GM11168 (cell line): ENCODE results near the gene PON1.

Experiments used
- in situ Hi-C: fragments of 300-500 bp; cut with MboI; formaldehyde crosslinking; loops from one replicate; pipeline ENCODE4 v1.12.0; 2022; ENCODE audit warnings: low sequenced_read_pairs; ENCODE audit not compliant: unreplicated experiment

The PON1 gene

DNA sequence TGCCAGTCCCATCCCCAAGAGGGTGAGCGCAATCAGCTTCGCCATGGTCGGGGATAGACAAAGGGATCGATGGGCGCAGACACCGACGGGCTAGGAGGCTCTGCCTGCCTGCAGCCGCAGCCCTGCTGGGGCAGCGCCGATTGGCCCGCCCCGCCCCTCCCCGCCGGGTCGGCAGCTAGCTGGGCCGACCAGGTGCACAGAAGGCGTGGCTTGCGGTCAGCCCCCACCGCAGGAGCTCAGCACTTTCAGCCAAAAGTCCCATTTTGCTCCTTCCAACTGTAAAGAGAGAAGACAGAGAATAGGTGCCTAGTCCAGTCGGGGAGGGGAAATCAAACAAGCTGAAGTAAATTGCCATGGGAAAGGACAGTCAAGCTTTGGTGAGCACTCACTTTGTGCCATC is at the start of gene PON1:
PON1 (minus strand) TSS at position 102 of the 400 bp plus-strand sequence; CDS start at position 45, 57 bp downstream.
- in situ Hi-C loops, result no loop called here

- in situ Hi-C loops, result no loop called here
Measured at GRCh38 chr7:95373323-95373722, 49.0 kb upstream of the PON1 start.

DNA sequence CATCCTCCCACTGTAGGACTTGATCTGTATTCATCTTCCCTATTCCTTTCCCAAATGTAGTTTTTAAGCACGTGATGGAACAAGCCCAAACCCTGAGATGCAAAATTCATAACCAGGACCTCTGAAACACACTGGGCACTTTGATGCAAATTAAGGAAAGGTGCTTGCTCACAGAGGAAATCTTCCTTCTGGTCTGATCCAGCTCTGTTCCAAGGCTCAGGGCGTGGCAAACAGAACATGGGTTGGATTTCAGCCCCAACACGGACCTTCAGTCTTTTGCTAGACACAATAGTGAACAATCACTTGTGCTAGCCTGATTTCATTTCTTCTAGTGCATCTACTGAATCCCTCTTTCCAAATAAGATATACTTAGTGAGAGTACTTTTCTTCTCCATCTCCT is 43.9 kb upstream of the PON1 start:
- in situ Hi-C loops, result no loop called here

DNA sequence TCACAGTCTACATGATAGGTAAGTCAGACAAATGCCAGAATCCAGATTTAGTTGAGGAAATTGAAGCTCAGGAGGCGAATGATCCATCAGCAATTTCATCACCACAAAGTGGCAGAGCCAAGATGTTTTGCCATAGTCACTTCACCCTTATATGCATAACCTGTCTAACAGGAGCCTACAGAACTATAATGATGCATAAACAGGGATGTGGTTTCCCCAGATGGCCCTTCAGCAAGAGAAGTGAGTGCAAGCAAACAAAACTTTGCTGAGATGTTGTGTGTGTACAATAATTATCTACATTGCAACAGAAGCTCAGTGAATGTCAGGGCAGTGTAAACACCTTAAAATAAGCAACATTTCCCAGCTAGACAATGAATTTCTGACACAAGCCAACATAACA is 43.3 kb upstream of the PON1 start:
- in situ Hi-C loops, result no loop called here

DNA sequence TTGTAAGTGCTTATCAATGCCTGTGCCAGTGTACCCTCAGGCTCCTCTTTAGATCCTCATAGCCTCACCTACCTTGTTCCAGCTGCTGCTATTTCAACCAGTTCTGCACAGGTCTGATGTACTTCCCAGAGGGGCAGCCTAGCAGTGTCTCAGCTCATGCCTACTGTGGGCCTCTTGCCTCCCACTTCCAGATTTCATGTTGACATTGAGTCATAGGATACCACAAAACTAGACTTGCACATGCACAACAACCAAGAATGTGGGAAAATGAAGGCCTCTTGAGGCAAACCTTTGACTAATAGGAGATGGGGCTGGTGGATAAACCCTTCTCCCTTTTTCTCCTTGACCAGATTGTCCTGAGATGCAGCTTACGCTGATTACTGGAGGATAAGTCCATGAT is 40.8 kb upstream of the PON1 start:
- in situ Hi-C loops, result no loop called here

- in situ Hi-C loops, result no loop called here
Measured at GRCh38 chr7:95357623-95358022, 33.3 kb upstream of the PON1 start.

DNA sequence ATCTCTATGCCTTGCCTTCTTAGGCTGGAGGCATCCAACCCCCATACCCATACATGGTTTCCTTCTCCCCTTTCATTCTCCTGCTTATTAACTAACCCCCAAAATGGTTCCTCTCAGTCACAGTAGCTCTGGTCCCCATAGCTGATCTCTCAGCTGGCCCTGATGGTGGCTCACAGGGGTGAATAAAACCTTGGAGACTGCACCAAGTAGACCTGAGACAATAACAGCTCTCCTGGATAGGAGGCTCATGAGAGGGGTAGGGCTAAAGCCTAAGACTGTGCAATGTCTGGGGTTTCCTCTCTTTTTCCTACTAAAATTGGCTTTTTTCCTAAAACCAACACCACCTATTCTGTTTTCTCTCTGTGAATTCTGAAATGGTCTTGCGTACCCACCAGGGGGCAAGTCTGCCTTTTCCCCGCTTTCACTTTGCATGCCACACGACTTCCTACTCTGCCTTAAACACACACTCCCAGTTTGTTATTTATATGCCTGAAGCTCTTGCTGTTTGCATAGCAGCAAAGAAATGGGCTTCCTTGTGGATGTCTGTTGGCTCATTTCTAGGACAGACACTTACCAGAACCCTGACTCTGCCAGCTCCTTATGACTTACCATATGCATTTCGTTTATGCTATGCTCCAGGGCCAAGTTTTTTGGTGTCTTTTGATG is 18.4 kb upstream of the PON1 start:
- in situ Hi-C loops, result no loop called here

DNA sequence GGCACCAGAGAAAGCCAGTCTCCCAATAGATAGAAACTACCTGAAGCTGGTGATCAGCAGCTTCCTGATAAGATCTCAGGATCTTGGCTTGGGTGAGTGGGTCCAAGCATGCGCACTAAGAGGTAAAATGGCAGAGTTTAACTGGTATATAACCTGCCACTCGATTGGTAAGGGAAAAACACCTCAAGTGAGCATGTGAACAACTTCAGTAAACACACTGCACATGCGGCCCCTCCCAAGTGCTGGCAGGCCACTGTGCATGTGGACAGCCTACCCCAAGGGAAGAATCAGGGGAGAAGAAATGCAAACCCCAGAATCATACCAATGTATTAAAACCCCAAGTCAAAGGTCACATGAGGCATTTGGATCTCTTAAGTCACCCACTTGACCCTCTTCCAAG is 17.7 kb upstream of the PON1 start:
- in situ Hi-C loops, result no loop called here

DNA sequence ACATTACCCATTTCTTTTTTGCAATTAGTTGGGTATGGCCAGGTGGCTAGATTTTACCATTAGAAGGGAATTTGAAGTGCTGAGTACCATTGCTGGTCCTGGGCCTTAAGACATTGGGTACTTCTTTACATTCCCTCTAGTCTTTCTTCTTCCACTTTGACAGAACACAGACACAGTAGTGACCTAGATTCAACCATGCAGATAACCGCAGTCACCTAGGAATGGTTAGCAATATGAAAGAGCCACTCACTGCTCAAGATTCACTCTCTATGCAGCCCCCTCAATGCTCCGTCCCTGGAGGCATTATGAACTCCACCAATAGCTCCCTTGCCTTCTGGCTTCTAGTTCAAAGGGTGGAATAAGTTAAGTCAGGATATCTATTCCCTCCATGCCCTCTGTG is 16.2 kb upstream of the PON1 start:
- in situ Hi-C loops, result no loop called here

DNA sequence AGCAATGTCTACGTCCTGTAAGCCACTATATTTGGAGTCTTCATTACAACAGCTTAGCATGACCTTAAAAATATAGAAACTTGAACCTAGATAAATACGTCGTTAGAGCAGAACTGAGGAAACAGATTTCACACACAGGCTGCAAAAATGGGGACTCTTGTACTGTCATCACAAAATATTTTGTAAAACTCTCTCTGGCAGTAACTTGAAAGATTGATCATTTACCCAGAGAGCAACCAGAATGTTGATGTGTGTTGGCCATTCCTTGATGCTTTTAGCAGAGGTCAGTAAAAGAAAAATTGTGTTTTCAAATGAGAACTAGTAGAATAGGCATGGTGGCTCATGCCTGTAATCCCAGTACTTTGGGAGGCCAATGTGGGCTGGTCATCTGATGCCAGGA is 14.5 kb upstream of the PON1 start:
- in situ Hi-C loops, result no loop called here

GRCh38 chr7:95335093-95335492 is 10.8 kb upstream of the PON1 start:
- in situ Hi-C loops, result no loop called here

- in situ Hi-C loops, result no loop called here
Measured at GRCh38 chr7:95334447-95334846, 10.1 kb upstream of the PON1 start.

GRCh38 chr7:95330961-95331337 is 6.6 kb upstream of the PON1 start:
- in situ Hi-C loops, result no loop called here

DNA sequence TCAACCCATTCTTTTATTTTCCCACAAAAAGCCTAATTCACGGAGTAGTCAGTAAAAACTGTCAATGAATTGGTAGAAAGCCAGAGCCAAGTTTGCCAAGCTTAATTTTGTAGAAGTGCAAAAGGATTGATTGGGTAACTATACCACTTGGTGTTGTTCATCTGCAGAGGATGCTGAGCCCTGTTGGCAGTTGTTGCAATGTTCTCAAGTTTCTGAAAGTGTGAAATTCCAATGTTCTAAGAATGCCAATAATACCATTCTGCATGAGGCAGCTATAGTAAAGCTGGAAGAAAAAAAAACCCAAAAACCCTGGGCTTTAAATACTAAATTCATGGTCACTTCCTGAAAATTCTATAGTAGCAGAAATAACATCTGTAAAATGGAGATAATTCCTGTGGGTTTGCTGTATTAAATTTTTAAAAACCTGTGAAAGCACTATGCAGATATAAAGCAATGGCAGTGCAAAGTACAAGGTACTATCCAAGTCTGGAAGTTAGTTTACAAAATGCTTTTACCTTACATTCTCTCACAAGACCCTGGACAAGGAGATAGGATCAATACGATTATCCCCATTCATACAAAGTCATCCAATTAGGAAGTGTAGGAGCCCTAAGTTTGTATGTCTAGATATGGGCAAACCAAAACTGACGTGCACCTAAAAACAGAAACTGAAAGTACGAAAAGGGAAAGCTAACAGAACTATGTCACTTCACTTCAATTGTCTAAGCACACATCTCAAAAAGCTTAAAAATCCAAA is 6.0 kb upstream of the PON1 start:
- in situ Hi-C loops, result no loop called here

GRCh38 chr7:95327356-95327755 is 3.0 kb upstream of the PON1 start:
- in situ Hi-C loops, result no loop called here

GRCh38 chr7:95323410-95324129 is 762 bp downstream of the PON1 start:
- in situ Hi-C loops, result no loop called here

- in situ Hi-C loops, result no loop called here
Measured at GRCh38 chr7:95322854-95323253, 1.5 kb downstream of the PON1 start.

DNA sequence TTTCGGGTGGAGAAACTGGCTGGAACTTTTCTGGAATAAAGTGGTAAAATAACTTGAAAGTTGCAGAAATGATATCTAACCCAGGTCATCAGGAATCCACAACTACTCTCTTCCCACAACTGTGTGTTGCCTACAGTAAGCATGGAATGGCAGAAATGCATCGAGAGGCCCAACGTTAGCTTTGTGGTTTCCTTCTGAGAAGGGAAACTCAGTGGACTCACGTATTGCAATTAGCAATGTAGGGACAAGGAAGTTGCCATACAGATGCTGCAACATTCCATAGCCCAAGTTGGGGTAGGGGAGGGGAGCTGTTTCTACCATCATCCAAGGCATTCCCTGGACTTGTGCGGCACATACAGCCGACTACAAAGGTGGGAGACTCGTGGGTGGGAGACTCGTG is 1.9 kb downstream of the PON1 start:
- in situ Hi-C loops, result no loop called here

- in situ Hi-C loops, result no loop called here
Measured at GRCh38 chr7:95321720-95322119, 2.6 kb downstream of the PON1 start.

- in situ Hi-C loops, result no loop called here
Measured at GRCh38 chr7:95320651-95321050, 3.7 kb downstream of the PON1 start.

- in situ Hi-C loops, result no loop called here
Measured at GRCh38 chr7:95319570-95319969, 4.8 kb downstream of the PON1 start.
